Liver (tissue), 9 donors: ENCODE data around the gene RAD51B. TPM values are rescaled to one million over a fixed set of nuclear protein-coding genes. Genes with fewer than 3 reads are reported as not detected.

ENCODE experiments used
- DNase-seq: peaks from one replicate; pipeline ENCODE4 v3.0.0-alpha.2; 2017; ENCODE audit warnings: low spot score
- H3K27ac ChIP-seq, 2 donors: one replicate each; pipeline ENCODE4 v1.7.0; 2013; ENCODE audit warnings: inconsistent platforms in 2 of 2, low read length in 2 of 2, control low read depth in 1 of 2, low read depth in 1 of 2, mild to moderate bottlenecking in 1 of 2
- H3K27me3 ChIP-seq, 4 donors: one replicate each; pipeline versions ENCODE4 v1.6.1 to v1.7.0; 2013; ENCODE audit warnings: low read length in 3 of 4, inconsistent platforms in 1 of 4, mild to moderate bottlenecking in 1 of 4, moderate library complexity in 1 of 4; ENCODE audit not compliant: control insufficient read depth in 4 of 4, insufficient read depth in 4 of 4
- H3K36me3 ChIP-seq, 4 donors: one replicate each; pipeline versions ENCODE4 v1.6.1 to v1.7.0; 2013; ENCODE audit warnings: low read length in 3 of 4, mild to moderate bottlenecking in 3 of 4, low read depth in 1 of 4, moderate library complexity in 1 of 4; ENCODE audit not compliant: control insufficient read depth in 4 of 4, insufficient read depth in 3 of 4
- H3K4me1 ChIP-seq, 4 donors: one replicate each; pipeline versions ENCODE4 v1.6.1 to v1.7.0; 2013; ENCODE audit warnings: low read length in 3 of 4, mild to moderate bottlenecking in 3 of 4, moderate library complexity in 1 of 4; ENCODE audit not compliant: control insufficient read depth in 4 of 4, insufficient read depth in 4 of 4
- H3K4me3 ChIP-seq, 3 donors: one replicate each; pipeline versions ENCODE4 v1.6.1 to v1.7.0; 2013; ENCODE audit warnings: low read length in 3 of 3, control low read depth in 1 of 3, low read depth in 1 of 3, mild to moderate bottlenecking in 1 of 3
- H3K9ac ChIP-seq, 2 donors: one replicate each; pipeline ENCODE4 v1.7.0; 2013; ENCODE audit warnings: low read length in 2 of 2, mild to moderate bottlenecking in 2 of 2, moderate library complexity in 2 of 2, control low read depth in 1 of 2, low read depth in 1 of 2
- H3K9me3 ChIP-seq, 4 donors: one replicate each; pipeline versions ENCODE4 v1.6.1 to v1.7.0; 2013; ENCODE audit warnings: low read length in 3 of 4; ENCODE audit not compliant: control insufficient read depth in 4 of 4
- ATF3 ChIP-seq: IDR thresholded peaks from 2 replicates; pipeline ENCODE4 v1.6.1; 2016; ENCODE audit warnings: antibody characterized with exemption
- CTCF ChIP-seq: fragments of 150-350 bp; IDR thresholded peaks from 2 replicates; pipeline ENCODE4 v1.5.1; 2017; ENCODE audit warnings: improper control_type of control experiment, low read depth, low read length; ENCODE audit not compliant: missing input control
- EGR1 ChIP-seq, 2 donors: IDR thresholded peaks; 2 replicates each; pipeline ENCODE4 v1.6.1; 2016 to 2018; ENCODE audit warnings: antibody characterized with exemption in 2 of 2, low read depth in 2 of 2
- FOXA2 ChIP-seq: IDR thresholded peaks from 2 replicates; pipeline ENCODE4 v1.6.1; 2016; ENCODE audit warnings: antibody characterized with exemption
- GABPA ChIP-seq, 2 donors: IDR thresholded peaks in 1 of 2; conservative IDR thresholded peaks in 1 of 2; 2 replicates each; pipeline ENCODE4 v1.6.1; 2016; ENCODE audit warnings: antibody characterized with exemption in 2 of 2, mild to moderate bottlenecking in 1 of 2, moderate library complexity in 1 of 2
- HNF4A ChIP-seq, 2 donors: conservative IDR thresholded peaks; 2 replicates each; pipeline ENCODE4 v1.6.1; 2016; ENCODE audit warnings: antibody characterized with exemption in 2 of 2, mild to moderate bottlenecking in 2 of 2
- HNF4G ChIP-seq: IDR thresholded peaks from 2 replicates; pipeline ENCODE4 v1.6.1; 2016; ENCODE audit warnings: antibody characterized with exemption
- JUND ChIP-seq, 2 donors: IDR thresholded peaks; 2 replicates each; pipeline ENCODE4 v1.6.1; 2016; ENCODE audit warnings: antibody characterized with exemption in 2 of 2
- NR2F2 ChIP-seq: IDR thresholded peaks from 2 replicates; pipeline ENCODE4 v1.6.1; 2016; ENCODE audit warnings: antibody characterized with exemption
- RAD21 ChIP-seq, 2 donors: IDR thresholded peaks; 2 replicates each; pipeline ENCODE4 v1.6.1; 2016; ENCODE audit warnings: antibody characterized with exemption in 2 of 2, mild to moderate bottlenecking in 2 of 2
- RXRA ChIP-seq, 2 donors: IDR thresholded peaks; 2 replicates each; pipeline ENCODE4 v1.6.1; 2017 to 2018; ENCODE audit warnings: antibody characterized with exemption in 2 of 2, mild to moderate bottlenecking in 1 of 2
- SP1 ChIP-seq: IDR thresholded peaks from 2 replicates; pipeline ENCODE4 v1.6.1; 2018; ENCODE audit warnings: antibody characterized with exemption, mild to moderate bottlenecking
- TAF1 ChIP-seq: conservative IDR thresholded peaks from 2 replicates; pipeline ENCODE4 v1.6.1; 2016; ENCODE audit warnings: antibody characterized with exemption, mild to moderate bottlenecking
- YY1 ChIP-seq: IDR thresholded peaks from 2 replicates; pipeline ENCODE4 v1.6.1; 2016; ENCODE audit warnings: antibody characterized with exemption, mild to moderate bottlenecking
- ZBTB33 ChIP-seq: IDR thresholded peaks from 2 replicates; pipeline ENCODE4 v1.6.1; 2016; ENCODE audit warnings: antibody characterized with exemption
- WGBS: extraction: QIAGEN DNeasy Blood & Tissue Kit; methylation state at CpG from one replicate; pipeline ENCODE4 v1.1.7; 2013; 5-methylcytosine and 5-hydroxymethylcytosine counted together
- polyA plus RNA-seq, 2 donors: library from polyadenylated mRNA; stranded (reverse) in 1 of 2; unstranded in 1 of 2; fragments of 200-250 nt in 1 of 2; fragments of >200 nt in 1 of 2; fragmentation: Nextera tagmentation in 1 of 2; extraction: Ambion mirVana in 1 of 2; gene quantifications; one replicate each; pipeline versions ENCODE4 v1.2.1 to v1.2.3, GENCODE V29; 2013 to 2015
- total RNA-seq, 2 donors: library from RNA; depleted of rRNA; stranded (reverse); fragments of >200 nt; gene quantifications; one replicate each; pipeline ENCODE4 v1.2.3, GENCODE V29; 2014
- TF ChIP-seq, protein P1 (sequence below): IDR thresholded peaks from 2 replicates; pipeline ENCODE4 v1.6.1; 2016; ENCODE audit warnings: antibody characterized with exemption, mild to moderate bottlenecking
- donor health status: healthy.
- donor health status: healthy.
- donor health status: healthy.
- donor health status: healthy.
- donor health status: healthy.

RAD51B gene
- total and polyA plus RNA-seq, 4 donors: 0.81 to 12.9 (median 2.4) TPM

- no peak for DNase-seq
- Histone ChIP-seq H3K9ac (no peak overlapping the region), H3K9me3 (no peaks in the 10 kb centered on the region), H3K4me3 (no peak overlapping the region), H3K36me3 (no peaks in the 10 kb centered on the region), H3K27ac (no peak overlapping the region), H3K4me1 (peaks cover 7 to 48% (median 28%) of the 10 kb centered on the region in 4 donors), H3K27me3 (no peaks in the 10 kb centered on the region)
- no peak for TF ChIP-seq SP1
- no peak for TF ChIP-seq CTCF
- TF ChIP-seq NR2F2: no peak
- no peak for TF ChIP-seq RAD21 (IDR thresholded peaks at IDR 0.05)
- no peak for TF ChIP-seq GABPA (IDR thresholded peaks at IDR 0.05 in 1 of 2, conservative IDR thresholded peaks at IDR 0.05 in 1 of 2)
- no peak for TF ChIP-seq YY1
- TF ChIP-seq FOXA2: no peak
- no peak for TF ChIP-seq EGR1 (IDR thresholded peaks at IDR 0.05; ENCODE audit: low read depth in 2 of 2)
- no peak for TF ChIP-seq HNF4A (conservative IDR thresholded peaks at IDR 0.05)
- WGBS: 84% methylated on average over 7 of the region's 7 CpGs
Measured at GRCh38 chr14:68668531-68668930, 849.0 kb downstream of the RAD51B start.

GRCh38 chr14:68669111-68669511, 849.5 kb downstream of the RAD51B start:
- DNase-seq: no peak
- 74% methylated on average over 3 of the region's 3 CpGs for WGBS
- no peaks in the 10 kb centered on the region for H3K9me3 ChIP-seq
- no peak overlapping the region for H3K9ac ChIP-seq
- peak overlapping the region; percentile 2 to 34 for H3K27ac ChIP-seq
- no peak overlapping the region for H3K4me3 ChIP-seq
- no peaks in the 10 kb centered on the region for H3K36me3 ChIP-seq
- H3K4me1 ChIP-seq: peaks cover 7 to 43% (median 25%) of the 10 kb centered on the region in 4 donors
- H3K27me3 ChIP-seq: no peaks in the 10 kb centered on the region
- no peak for TF ChIP-seq NR2F2
- TF ChIP-seq GABPA (IDR thresholded peaks at IDR 0.05 in 1 of 2, conservative IDR thresholded peaks at IDR 0.05 in 1 of 2): no peak
- TF ChIP-seq CTCF: no peak
- TF ChIP-seq ATF3: no peak
- TF ChIP-seq FOXA2: no peak
- no peak for TF ChIP-seq TAF1
- TF ChIP-seq, protein P1, sequence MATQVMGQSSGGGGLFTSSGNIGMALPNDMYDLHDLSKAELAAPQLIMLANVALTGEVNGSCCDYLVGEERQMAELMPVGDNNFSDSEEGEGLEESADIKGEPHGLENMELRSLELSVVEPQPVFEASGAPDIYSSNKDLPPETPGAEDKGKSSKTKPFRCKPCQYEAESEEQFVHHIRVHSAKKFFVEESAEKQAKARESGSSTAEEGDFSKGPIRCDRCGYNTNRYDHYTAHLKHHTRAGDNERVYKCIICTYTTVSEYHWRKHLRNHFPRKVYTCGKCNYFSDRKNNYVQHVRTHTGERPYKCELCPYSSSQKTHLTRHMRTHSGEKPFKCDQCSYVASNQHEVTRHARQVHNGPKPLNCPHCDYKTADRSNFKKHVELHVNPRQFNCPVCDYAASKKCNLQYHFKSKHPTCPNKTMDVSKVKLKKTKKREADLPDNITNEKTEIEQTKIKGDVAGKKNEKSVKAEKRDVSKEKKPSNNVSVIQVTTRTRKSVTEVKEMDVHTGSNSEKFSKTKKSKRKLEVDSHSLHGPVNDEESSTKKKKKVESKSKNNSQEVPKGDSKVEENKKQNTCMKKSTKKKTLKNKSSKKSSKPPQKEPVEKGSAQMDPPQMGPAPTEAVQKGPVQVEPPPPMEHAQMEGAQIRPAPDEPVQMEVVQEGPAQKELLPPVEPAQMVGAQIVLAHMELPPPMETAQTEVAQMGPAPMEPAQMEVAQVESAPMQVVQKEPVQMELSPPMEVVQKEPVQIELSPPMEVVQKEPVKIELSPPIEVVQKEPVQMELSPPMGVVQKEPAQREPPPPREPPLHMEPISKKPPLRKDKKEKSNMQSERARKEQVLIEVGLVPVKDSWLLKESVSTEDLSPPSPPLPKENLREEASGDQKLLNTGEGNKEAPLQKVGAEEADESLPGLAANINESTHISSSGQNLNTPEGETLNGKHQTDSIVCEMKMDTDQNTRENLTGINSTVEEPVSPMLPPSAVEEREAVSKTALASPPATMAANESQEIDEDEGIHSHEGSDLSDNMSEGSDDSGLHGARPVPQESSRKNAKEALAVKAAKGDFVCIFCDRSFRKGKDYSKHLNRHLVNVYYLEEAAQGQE: no peak
- no peak for TF ChIP-seq RAD21 (IDR thresholded peaks at IDR 0.05)
- no peak for TF ChIP-seq YY1
- no peak for TF ChIP-seq JUND (IDR thresholded peaks at IDR 0.05)
- TF ChIP-seq HNF4G: no peak
- no peak for TF ChIP-seq RXRA (IDR thresholded peaks at IDR 0.05)
- TF ChIP-seq ZBTB33: no peak
- TF ChIP-seq SP1: no peak
